Keratinocyte (primary cell): Measurements from ENCODE around the gene PLAAT4. TPM values are rescaled to one million over a fixed set of nuclear protein-coding genes. Genes with fewer than 3 reads are reported as not detected.

Source experiments
- DNase-seq: peaks from one replicate; pipeline ENCODE4 v3.0.0-alpha.2; 2011; ENCODE audit warnings: low read depth, missing footprints, low spot score
- FAIRE-seq: peaks from 2 replicates; lab custom pipeline; 2011; peaks lifted over from hg19 to GRCh38; lab: Jason Lieb, UNC
- H2AFZ ChIP-seq: 2 replicates; pipeline ENCODE4 v1.6.0; 2012; ENCODE audit warnings: low read length, control low read depth, inconsistent platforms; ENCODE audit not compliant: control insufficient read depth
- H3K27ac ChIP-seq: 2 replicates; pipeline ENCODE4 v1.5.1; 2011; ENCODE audit warnings: low read length; ENCODE audit not compliant: control insufficient read depth, insufficient read depth
- H3K27me3 ChIP-seq: 3 replicates; pipeline ENCODE4 v1.6.0; 2011; ENCODE audit warnings: low read length; ENCODE audit not compliant: control insufficient read depth, insufficient read depth; ENCODE audit errors: extremely low read depth
- H3K36me3 ChIP-seq, 2 experiments: 2 replicates in 1 of 2; 3 replicates in 1 of 2; pipeline ENCODE4 v1.5.1; 2011; ENCODE audit warnings: low read length in 2 of 2, mild to moderate bottlenecking in 1 of 2; ENCODE audit not compliant: control insufficient read depth in 2 of 2, insufficient read depth in 2 of 2; ENCODE audit errors: extremely low read depth in 1 of 2
- H3K4me1 ChIP-seq: 3 replicates; pipeline ENCODE4 v1.5.1; 2011; ENCODE audit warnings: low read length; ENCODE audit not compliant: control insufficient read depth, insufficient read depth; ENCODE audit errors: extremely low read depth
- H3K4me2 ChIP-seq: 3 replicates; pipeline ENCODE4 v1.6.0; 2011; ENCODE audit warnings: low read depth, low read length; ENCODE audit not compliant: control insufficient read depth, insufficient read depth; ENCODE audit errors: extremely low read depth
- H3K4me3 ChIP-seq, 3 experiments: fragments of 200-600 bp in 1 of 3; sonication (generic) in 1 of 3; 2 replicates in 2 of 3; 3 replicates in 1 of 3; pipeline ENCODE4 v1.5.1; 2011 to 2016; ENCODE audit warnings: low read length in 3 of 3, mild to moderate bottlenecking in 3 of 3, control low read depth in 2 of 3, inconsistent platforms in 1 of 3, low read depth in 1 of 3, mixed read lengths in 1 of 3, mixed run types in 1 of 3, moderate library complexity in 1 of 3; ENCODE audit not compliant: control insufficient read depth in 2 of 3, insufficient read depth in 2 of 3; ENCODE audit errors: extremely low read depth in 1 of 3
- H3K79me2 ChIP-seq: 2 replicates; pipeline ENCODE4 v1.6.0; 2012; ENCODE audit warnings: low read length; ENCODE audit not compliant: control insufficient read depth, insufficient read depth
- H3K9ac ChIP-seq: 3 replicates; pipeline ENCODE4 v1.6.0; 2011; ENCODE audit warnings: low read length; ENCODE audit not compliant: control insufficient read depth, insufficient read depth; ENCODE audit errors: extremely low read depth
- H3K9me1 ChIP-seq: 3 replicates; pipeline ENCODE4 v1.6.0; 2011; ENCODE audit warnings: low read length; ENCODE audit not compliant: control insufficient read depth, insufficient read depth; ENCODE audit errors: extremely low read depth
- H3K9me3 ChIP-seq: 2 replicates; pipeline ENCODE4 v1.5.1; 2012; ENCODE audit warnings: low read depth, low read length; ENCODE audit not compliant: control insufficient read depth
- H4K20me1 ChIP-seq: 3 replicates; pipeline ENCODE4 v1.6.0; 2011; ENCODE audit warnings: low read length; ENCODE audit not compliant: control insufficient read depth, insufficient read depth; ENCODE audit errors: extremely low read depth
- CTCF ChIP-seq, 3 experiments: IDR thresholded peaks in 1 of 3; conservative IDR thresholded peaks in 1 of 3; optimal IDR thresholded peaks in 1 of 3; 2 replicates in 2 of 3; 3 replicates in 1 of 3; pipeline versions ENCODE3 to v1.5.1; 2011; ENCODE audit warnings: low read length in 3 of 3, mild to moderate bottlenecking in 3 of 3, moderate library complexity in 2 of 3, control low read depth in 1 of 3, inconsistent platforms in 1 of 3; ENCODE audit not compliant: insufficient read depth in 2 of 3; ENCODE audit errors: extremely low read depth in 1 of 3
- EZH2 ChIP-seq: IDR thresholded peaks from one replicate; pipeline ENCODE4 v1.6.1; 2012; ENCODE audit warnings: inconsistent platforms, mild to moderate bottlenecking, low read length, moderate library complexity
- dilution Hi-C: fragments of 300-500 bp; cut with MboI; formaldehyde crosslinking; loops from one replicate; pipeline ENCODE4 v1.7.0; 2020; ENCODE audit warnings: low sequenced_read_pairs; ENCODE audit not compliant: extremely low pct_ligation_motif_present
- polyA plus RNA-seq, 5 experiments: library from polyadenylated mRNA; depleted of rRNA in 3 of 5; stranded (reverse) in 3 of 5; stranded (forward) in 1 of 5; unstranded in 1 of 5; fragments of >200 nt; gene quantifications; 1 replicate in 1 of 5; 2 replicates in 3 of 5; 3 replicates in 1 of 5; pipeline versions ENCODE4 v1.2.1 to v1.2.3, GENCODE V29; 2011 to 2012; ENCODE audit warnings: missing spikeins in 2 of 5, low read depth in 1 of 5, low replicate concordance in 1 of 5

The PLAAT4 gene
- polyA plus RNA-seq, 1 donor (not counting 4 experiments of a cell fraction or from before 2014, with no cell fraction given), result 2.0 TPM

DNA sequence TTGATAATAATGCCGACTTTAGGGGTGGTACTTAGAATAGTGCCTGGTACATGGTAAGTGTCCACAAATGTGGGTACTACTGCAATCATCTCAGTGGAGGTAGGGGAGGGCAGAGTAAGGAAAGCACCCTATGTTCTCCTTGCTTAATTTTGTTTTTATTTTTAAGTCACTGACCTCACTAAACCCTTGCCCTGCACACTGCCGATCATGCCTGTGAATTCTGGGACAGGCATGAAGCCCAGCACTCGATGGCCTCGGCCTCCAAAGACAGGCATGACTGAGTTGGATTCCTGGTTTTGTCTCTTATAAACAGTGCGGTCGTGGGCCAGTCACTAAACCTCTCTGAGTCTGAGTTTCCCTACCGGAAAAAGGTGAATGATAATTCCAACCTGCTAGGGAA is 23.8 kb upstream of the PLAAT4 start:
- Histone ChIP-seq H3K36me3 (no peaks in the 10 kb centered on the region), H3K4me3 (no peak overlapping the region), H3K79me2 (no peaks in the 10 kb centered on the region), H3K27ac (no peak overlapping the region), H3K27me3 (no peaks in the 10 kb centered on the region), H3K4me2 (no peak overlapping the region), H3K9me1 (no peaks in the 10 kb centered on the region), H4K20me1 (no peaks in the 10 kb centered on the region), H3K4me1 (no peaks in the 10 kb centered on the region), H3K9ac (no peak overlapping the region), H3K9me3 (no peaks in the 10 kb centered on the region), H2AFZ (no peak overlapping the region)
- DNase-seq (no peak), FAIRE-seq (no peak)
- dilution Hi-C loops, result no loop called here
- TF ChIP-seq CTCF (optimal IDR thresholded peaks at IDR 0.05 in 1 of 3, IDR thresholded peaks at IDR 0.05 in 1 of 3, conservative IDR thresholded peaks at IDR 0.05 in 1 of 3; ENCODE audit: extremely low read depth in 1 of 3, insufficient read depth in 2 of 3, low read length in 3 of 3) (no peak), EZH2 (no peak)

GRCh38 chr11:63516109-63516508 is 20.5 kb upstream of the PLAAT4 start:
- Histone ChIP-seq H3K4me2 (no peak overlapping the region), H3K4me3 (no peak overlapping the region), H3K79me2 (no peaks in the 10 kb centered on the region), H3K9me1 (no peaks in the 10 kb centered on the region), H3K9me3 (no peaks in the 10 kb centered on the region), H4K20me1 (no peaks in the 10 kb centered on the region), H3K36me3 (no peaks in the 10 kb centered on the region), H3K9ac (no peak overlapping the region), H3K27me3 (no peaks in the 10 kb centered on the region), H3K27ac (no peak overlapping the region), H3K4me1 (no peaks in the 10 kb centered on the region), H2AFZ (no peak overlapping the region)
- TF ChIP-seq EZH2 (no peak), CTCF (optimal IDR thresholded peaks at IDR 0.05 in 1 of 3, IDR thresholded peaks at IDR 0.05 in 1 of 3, conservative IDR thresholded peaks at IDR 0.05 in 1 of 3; ENCODE audit: extremely low read depth in 1 of 3, insufficient read depth in 2 of 3, low read length in 3 of 3) (no peak)
- no peak for DNase-seq
- dilution Hi-C loops, result no loop called here
- no peak for FAIRE-seq
